NCI-H2029 treated with DMSO at 0.1 percent for 48 hours (cell line): ENCODE measurements around the gene SF3B2.
"Not testable (repeated sequence)": the region's sequence is repeated elsewhere in the genome, so short reads cannot be mapped to it uniquely, and the experiment has no call there.

Experiments used
- DNase-seq: peaks from one replicate; lab custom pipeline; 2025; lab: John Stamatoyannopoulos, UW

The SF3B2 gene

GRCh38 chr11:66072081-66072480 is 19.9 kb downstream of the SF3B2 start:
- no peak for DNase-seq

DNA sequence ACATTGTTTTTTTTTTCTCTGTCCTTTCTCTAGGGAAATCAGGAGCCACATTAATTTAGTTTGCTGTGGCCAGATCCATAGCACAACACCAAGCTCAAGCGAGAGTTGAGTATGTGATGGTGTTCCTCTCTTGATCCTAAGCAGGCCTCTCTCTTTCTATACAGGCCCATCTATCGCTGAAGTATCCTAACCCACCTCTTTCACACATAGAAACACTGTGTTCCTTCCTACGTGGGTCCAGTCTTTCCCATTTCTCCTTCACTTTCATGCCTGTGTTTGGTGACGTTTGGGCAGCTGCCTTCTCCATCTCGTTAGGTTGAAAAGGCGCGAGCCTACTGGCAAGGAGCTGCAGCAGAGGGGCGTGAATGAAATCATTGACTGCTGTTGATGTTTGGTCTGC is 20.4 kb downstream of the SF3B2 start:
- no peak for DNase-seq

GRCh38 chr11:66073669-66074068 is 21.5 kb downstream of the SF3B2 start:
- DNase-seq = no peak

GRCh38 chr11:66075273-66075672 is 23.1 kb downstream of the SF3B2 start:
- no peak for DNase-seq

DNA sequence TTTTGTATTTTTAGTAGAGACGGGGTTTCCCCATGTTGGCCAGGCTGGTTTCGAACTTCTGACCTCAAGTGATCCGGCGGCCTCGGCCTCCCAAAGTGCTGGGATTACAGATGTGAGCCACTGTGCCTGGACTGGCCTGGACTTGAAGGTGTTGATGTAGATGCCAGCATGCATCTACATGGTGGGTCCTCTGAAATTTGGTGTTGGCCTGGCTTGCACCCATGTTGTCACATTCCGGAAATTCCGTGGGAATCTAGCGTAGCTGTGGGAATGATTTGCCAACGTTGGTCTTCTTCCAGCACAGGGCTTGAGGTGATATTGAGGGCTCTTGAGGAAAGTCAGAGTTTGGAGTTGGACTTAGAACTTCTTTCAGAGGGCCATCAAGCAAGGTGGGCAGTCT is 24.4 kb downstream of the SF3B2 start:
- DNase-seq = no peak

DNA sequence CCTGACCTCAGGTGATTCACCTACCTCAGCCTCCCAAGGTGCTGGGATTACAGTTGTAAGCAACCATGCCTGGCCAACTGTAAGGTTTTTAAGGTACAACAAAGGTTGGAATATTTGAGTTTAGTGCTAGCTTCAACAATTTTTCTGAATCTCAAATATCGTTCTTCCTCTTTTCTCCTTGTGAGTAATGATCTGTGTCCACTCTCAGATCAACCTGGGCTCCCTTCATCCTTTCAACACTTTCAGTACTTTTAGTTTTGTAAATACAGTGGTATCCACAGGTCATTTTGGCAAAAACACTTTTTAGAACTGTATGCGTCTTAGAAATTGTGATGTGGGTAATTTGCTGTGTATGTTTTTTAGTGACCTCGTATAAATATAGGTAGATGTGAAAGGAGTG is 25.8 kb downstream of the SF3B2 start:
- no peak for DNase-seq

DNA sequence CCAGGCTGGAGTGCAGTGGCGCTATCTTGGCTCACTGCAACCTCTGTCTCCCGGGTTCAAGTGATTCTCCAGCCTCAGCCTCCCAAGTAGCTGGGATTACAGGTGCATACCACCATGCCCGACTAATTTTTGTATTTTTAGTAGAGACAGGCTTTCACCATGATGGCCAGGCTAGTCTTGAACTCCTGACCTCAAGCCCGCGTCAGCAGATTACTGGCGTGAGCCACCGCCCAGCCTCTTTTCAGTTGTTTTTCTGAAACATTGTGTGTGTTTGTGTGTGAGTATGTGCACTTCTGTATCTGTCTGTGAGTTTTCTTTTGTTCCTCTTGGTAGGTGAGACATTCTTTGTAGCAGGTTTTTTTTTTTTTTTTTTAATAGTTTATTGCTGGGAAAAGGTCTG is 26.8 kb downstream of the SF3B2 start:
- not testable (repeated sequence) for DNase-seq

DNA sequence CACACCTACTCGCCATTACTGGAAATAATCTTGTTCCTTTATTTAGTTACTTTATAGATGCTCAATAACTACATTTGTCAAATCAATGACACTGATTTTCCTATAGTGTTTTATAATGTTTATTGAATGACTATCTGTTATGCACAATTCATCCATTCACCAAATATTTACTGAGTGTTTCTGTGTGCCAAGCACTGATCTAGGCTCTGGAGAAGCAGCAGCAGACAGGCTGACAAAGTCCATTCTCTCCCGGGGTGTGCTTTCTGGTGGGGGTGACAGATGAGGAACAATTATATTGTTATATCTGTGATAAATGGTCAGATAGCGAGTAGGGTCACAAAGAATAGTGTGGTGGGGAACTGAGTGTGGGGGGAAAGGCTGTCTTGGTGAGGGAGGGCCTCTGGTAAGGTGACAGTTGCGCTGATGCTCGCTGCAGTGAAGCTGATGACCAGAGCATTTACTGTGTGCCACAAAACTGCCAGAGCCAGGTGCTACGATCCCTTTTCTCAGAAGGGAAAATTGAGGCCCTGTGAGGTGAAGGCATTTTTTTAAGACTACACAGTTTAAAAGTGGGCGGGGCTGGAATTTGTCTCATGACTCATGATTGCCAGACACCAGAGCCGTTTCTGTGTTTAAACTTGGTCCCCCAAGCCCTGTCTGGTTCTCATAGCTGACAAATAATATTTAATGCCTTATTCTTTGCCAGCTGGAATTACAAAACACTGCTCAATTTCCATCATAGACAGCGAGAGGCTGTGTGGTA is 28.1 kb downstream of the SF3B2 start:
- no peak for DNase-seq

DNA sequence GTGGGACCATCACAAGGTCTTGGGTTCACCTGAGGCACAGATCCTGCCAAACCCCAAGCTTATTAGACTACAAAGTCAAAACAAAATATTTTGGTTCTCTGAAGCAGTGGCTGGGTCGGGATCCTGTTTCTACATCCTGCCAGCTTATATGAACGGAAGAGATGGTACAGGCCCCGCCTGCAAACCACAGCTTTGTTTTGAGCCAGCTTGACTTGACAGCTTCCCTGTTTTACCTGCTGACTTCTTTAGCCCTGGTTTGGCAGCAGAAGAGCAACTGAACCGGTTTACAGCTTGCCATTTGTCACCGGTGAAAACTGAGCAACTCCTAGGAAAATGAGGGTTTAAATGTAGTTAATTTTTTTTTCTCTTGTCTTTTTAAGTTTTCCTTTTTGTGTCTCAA is 29.3 kb downstream of the SF3B2 start:
- peak; percentile 80 for DNase-seq

DNA sequence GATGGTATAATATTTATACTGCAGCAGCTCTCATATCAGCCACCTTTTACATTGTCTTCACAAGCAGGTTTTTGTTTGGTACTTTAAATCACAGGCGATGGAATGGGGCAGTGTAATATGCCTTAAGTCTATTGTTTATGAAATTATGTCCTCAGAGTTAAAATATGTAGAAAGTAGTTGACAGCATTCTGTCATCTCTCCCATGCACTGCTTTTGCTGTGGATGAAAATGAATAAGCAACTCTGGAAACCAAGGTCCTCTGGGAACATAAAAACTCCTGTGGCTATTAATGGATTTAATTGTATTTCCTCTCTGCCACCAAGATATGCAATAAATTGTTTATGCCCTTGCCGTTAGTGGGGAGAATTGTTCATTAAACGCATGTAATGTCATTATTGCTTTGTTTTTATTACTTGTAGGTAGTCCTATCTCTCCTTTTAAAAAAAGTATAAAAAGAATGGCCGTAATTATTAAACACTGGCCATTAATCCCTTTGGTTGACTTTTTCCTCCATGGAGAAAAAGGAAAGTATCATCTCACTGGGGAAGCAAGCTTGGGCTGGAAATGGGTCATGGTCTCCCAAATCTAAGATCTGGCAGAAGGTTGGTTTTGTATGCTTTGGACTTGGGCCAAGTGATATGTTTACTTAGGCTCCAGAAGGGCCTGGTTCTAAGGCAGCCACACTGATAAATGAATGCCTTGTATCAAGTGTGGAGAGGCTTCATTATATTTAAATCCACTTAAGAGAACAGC is 31.0 kb downstream of the SF3B2 start:
- DNase-seq = peak; percentile 92

DNA sequence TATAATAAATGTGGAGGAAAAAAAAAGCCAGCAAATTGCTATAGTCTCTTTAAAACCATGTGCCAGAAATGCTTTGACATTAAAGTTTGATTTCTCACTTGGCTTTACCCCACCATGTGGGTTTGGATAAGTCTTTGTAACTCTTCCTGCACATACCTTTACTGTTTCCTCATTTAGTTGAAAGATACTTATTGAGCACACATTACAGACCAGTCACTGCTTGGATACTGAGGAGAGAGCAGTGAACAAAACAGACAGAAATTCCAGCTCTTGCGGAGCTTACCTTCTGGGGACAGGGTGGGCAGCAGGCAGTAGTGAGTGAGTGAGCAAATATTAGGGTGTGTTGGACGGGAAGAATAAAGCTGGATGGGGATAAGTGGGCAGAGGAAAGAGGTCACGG is 31.6 kb downstream of the SF3B2 start:
- DNase-seq = no peak

GRCh38 chr11:66084821-66085475 is 32.8 kb downstream of the SF3B2 start:
- DNase-seq = no peak

- no peak for DNase-seq
These were observed 35.2 kb downstream of the SF3B2 start for GRCh38 chr11:66087148-66087908.

DNA sequence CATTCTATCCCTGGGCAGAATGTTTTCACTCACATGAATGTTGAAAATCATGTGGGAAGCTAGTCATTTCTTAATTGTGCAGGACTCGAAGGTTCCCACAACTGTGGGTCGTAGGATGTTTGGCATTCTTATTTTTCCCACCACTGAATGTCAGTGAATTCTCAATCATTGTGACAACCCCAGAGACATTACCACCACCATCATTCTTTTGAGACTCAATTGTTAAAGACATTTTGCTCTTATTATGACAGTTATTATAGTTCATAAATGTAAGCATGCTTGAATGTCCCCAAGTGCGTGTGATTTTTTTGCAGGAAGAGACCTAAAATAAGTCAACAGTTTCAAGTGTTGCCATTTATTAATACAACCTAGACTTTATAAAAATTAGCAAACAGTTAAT is 36.9 kb downstream of the SF3B2 start:
- DNase-seq = no peak

DNA sequence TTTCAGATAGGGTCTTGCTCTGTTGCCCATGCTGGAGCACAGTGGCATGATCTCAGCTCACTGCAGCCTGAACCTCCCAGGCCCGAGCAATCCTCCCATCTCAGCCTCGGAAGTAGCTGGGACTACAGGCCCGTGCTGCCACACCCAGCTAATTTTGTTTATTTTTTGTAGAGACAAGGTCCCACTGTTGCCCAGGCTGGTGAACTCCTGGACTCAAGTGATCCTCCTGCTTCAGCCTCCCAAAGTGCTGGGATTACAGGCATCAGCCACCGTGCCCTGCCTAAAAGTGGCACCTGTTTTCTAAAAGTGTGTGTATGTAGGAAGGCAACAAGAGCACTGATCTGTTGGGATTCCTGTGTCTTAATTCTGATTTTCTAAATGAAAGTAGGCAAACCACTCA is 38.1 kb downstream of the SF3B2 start:
- DNase-seq = no peak

GRCh38 chr11:66092125-66092524 is 40.0 kb downstream of the SF3B2 start:
- DNase-seq = not testable (repeated sequence)

DNA sequence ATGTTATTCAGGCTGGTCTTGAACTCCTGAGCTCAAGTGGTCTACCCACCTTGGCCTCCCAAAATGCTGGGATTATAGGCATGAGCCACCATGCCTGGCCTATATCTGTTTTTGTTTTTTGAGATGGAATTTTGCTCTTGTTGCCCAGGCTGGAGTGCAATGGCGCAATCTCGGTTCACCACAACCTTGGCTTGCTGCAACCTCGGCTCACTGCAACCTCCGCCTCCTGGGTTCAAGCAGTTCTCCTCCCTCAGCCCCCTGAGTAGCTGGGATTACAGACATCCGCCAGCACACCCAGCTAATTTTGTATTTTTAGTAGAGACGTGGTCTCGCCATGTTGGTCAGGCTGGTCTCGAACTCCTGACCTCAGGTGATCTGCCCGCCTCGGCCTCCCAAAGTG is 47.6 kb downstream of the SF3B2 start:
- not testable (repeated sequence) for DNase-seq

- DNase-seq = peak; percentile 91
These were observed 48.3 kb downstream of the SF3B2 start for GRCh38 chr11:66100272-66101065.

GRCh38 chr11:66101066-66101464 is 48.9 kb downstream of the SF3B2 start:
- DNase-seq = no peak

- DNase-seq = no peak
These were observed 52.0 kb downstream of the SF3B2 start for GRCh38 chr11:66104057-66104638.
